HT1080 (cell line): ENCODE data around the gene FMNL2. TPM values are rescaled to one million over a fixed set of nuclear protein-coding genes. Genes with fewer than 3 reads are reported as not detected.

ENCODE experiments used
- DNase-seq: peaks from one replicate; pipeline ENCODE4 v3.0.0-alpha.2; 2015; ENCODE audit warnings: low read depth
- total RNA-seq: library from RNA; depleted of rRNA; stranded (reverse); fragments of >200 nt; shearing (Covaris generic); gene quantifications from 2 replicates; pipeline ENCODE4 v1.2.3, GENCODE V29; 2014

FMNL2 gene
- total RNA-seq, 1 experiment from 2014 or later: 42.6 TPM

DNA sequence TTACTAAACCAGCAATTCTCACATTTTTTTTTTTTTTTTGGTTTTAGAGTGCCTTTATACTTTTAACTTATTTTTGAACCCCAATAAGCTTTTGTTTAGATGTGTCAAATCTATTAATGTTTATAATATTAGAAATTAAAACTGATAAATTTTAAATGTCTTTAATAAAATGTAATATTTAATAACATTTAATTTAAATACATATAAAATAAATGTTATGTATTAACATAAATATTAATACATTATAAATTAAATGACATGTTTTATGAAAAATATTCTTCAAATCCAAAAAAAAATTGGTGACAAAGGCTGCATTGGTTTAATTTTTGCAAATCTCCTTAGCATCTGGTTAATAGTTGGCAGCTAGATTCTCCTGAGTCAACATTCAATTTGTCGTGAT, 218.5 kb downstream of the FMNL2 start:
- DNase-seq: no peak

DNA sequence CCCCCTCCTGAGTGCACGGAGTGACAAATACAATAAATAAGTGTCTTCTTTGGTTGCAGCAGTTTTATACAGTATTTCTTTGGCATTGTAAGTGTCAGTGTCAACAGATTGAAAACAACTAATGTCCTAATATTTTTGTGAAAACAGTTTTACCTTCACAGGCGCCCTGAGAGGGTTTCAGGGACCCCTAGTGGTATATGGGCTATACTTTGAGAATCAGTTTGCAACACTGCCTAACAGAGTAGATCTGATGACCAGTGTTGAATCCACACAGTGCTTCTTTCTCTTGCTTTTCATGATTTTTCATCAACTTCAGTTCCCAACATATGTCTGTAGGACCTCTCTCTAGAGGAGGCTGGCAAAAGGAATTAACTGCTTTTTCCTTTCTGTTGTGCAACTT, 220.1 kb downstream of the FMNL2 start:
- DNase-seq: no peak

DNA sequence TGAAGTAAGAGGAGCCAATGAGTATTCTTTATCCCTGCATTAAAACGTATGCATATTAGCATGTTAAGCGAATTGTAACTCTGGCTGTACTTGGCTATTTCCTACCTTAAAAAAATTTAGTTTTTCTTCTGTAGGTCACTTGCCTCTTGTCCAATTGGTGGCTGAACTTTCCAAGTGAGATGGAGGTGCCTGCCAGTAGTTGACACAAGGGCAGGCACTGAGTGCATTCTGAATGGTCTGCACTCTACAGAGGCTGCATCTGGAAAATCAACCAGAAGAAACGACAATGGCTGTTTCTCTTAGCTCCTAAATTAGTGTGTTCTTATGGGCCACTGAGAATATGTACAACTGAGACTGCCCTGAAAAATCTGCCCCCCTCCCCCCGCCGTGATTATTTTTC, 221.5 kb downstream of the FMNL2 start:
- no peak for DNase-seq

DNA sequence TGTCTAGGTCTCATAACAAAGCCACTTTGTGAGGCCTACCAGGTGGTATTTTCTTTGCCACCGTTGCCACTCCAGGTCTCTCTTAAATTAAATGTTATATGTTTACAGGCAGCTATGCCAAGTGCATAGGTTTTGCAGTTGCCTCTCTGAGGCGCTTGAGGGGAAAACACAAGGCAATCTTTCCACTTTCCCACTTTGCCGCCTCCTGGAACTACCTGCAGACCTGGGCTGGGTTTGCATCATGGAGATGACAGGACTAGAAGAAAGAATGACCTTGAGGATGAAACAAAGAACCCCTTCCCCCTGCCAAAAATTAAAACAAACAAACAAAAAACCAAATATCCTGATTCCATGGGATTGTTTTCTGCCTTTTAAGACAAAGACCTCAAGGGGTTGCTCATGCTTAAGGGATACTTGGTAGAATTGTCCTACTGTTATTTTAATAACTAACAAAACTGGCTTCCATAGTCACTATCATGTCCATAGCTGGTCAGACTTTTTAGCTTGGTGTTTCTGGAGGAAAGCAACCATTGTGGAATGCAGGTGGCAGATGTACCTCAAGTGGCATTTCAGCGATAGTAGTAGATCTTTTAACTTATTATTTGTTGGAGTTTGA, 222.4 kb downstream of the FMNL2 start:
- DNase-seq: no peak

DNA sequence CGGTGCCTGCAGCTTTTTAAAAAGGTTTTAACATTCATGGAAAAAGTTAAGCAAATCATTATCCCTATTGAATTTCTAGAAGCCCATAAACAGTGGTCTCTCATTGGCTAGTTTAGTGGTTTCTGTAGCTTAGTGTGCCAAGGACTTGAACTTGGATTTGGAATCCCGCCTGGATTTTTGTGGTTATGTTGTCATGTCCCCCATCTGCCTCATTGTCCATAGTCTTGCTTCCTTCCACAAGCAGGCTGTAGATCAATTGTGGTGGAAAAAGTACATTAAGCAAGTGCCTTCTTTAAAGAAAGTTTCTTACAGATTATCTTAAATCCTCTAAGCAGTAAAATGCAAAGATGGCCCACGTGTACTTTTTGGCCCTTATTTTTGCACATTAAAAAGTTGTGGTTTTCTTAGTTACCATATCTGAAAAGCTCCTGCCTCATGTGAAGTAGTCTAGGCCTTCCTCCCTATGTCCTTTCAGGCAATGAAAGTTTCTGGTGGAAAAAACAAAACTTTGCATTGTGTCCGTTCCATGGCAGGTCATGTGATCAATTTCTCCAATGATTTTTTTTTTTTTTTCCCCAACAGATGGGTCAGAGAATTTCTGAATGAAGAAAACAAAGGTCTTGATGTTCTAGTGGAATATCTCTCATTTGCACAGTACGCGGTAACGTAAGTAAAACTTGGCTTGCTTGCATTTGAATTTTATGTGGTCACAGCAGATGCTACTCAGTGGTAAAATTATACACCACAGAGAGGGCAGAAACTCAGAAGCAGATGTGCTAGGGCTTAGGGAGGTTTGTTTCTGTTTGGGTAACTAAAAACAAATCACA, 223.4 kb downstream of the FMNL2 start:
- DNase-seq: peak; percentile 93

DNA sequence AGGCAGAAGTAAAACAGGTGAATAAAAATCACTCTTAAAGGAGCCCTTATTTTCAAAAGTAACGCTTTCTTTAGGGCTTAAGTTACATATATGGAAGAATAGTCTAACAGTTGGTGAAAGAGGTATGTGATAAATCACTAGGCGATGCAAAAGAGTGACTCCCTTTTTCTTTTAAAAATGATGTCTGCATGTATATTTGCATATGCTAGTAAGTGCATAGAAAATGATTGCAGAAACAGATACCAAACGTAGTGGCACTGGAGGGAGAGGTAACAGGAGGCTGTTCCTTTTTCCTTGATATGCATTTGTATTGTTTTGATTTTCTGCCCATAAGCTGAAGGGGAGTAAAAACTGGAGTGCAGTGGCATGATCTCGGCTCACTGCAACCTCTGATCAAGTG, 224.0 kb downstream of the FMNL2 start:
- no peak for DNase-seq

DNA sequence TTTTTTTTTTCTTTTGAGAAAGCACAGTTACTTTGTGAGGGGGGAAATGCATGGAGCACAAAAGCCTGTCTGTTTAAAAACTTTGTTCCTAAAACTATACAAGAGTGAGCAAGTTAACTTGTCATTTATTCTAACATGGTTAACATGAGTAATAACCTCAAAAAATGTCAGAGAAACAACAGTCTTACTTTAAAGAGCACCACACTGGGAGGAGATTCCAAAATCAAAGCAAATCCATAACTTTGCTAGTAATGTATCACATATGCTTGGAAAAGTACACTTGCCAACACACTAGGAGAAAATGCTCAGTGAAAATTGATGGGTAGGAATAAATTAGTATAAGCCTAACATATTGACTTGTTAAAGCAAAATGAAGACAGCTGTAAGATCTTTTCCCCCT, 225.2 kb downstream of the FMNL2 start:
- peak; percentile 78 for DNase-seq

DNA sequence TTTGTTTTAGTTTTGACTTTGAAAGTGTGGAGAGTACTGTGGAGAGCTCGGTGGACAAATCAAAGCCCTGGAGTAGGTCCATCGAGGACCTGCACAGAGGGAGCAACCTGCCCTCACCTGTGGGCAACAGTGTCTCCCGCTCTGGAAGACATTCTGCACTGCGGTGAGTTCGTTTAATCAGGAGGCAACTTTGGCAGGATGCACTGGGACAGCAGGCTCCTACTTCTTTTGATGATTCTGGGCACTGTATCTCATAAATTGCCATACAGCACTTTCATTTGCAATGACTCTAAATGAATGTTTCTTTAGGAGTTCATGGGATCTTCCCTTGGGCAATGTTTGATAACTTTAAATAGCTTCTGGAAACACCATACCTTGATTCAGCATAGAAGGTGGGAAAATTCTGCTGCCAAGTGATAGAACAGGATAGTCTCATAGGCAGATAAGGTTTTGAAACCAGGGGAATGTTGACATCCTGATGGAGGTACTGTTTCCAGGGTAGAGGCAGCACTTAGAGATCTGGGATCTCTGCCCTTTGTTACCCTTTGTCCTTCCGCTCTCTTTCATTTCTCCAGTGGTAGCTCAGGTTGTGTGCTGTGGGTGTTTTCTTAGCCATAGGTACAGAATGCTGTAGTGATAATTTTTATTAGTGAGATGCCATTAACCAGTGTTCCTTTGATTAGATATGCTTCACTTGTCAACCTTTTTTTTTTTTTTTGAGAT, 226.1 kb downstream of the FMNL2 start:
- no peak for DNase-seq

DNA sequence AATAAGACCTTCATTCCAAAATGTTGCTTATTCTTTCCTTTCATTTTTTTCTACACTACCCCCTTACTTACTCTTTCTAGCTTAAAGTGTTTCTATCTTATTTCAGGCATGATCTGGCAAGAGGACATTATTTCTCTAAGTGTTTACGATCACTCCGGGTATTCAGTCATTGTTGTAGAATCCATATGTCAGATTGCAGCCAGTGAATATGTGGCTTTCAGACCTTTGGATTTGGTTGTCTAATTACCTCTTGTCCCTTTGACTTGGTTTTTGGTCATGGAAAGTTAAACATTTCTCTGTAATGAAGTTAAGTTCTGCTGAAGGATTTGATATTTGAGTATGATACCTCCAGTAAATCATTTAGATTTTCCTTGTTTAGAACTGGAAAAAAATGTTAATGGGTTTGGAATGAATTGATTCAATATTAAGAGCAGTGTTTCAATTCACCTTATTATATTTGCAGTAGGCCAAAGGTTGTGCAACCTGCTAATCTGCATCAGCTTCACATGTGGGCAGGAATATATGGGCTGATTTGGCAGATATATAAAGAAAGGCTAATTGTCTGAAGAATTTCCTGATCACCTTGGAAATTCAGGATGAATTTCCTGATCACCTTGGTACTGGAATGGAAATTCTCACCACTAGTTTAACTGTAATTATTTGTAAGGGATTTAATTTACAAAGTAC, 227.4 kb downstream of the FMNL2 start:
- DNase-seq: no peak

DNA sequence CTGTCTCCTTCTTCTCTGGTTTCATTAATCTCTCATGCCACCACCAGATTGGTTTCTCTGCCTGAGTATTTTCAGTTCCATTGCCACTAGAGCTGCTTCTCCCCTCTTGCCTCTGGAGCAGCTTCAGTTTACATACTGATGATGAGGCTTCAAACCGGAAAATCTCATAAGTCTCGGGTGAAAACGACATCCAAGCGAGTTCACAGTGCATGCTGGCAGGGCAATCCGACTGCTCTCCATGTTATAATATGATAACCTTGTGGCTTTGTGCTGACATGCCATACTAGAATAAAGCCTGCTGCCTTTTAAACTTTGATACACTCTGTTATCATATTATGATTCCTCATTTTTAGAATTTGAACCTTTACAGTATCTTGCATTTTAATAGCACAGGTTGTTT, 228.8 kb downstream of the FMNL2 start:
- DNase-seq: no peak

DNA sequence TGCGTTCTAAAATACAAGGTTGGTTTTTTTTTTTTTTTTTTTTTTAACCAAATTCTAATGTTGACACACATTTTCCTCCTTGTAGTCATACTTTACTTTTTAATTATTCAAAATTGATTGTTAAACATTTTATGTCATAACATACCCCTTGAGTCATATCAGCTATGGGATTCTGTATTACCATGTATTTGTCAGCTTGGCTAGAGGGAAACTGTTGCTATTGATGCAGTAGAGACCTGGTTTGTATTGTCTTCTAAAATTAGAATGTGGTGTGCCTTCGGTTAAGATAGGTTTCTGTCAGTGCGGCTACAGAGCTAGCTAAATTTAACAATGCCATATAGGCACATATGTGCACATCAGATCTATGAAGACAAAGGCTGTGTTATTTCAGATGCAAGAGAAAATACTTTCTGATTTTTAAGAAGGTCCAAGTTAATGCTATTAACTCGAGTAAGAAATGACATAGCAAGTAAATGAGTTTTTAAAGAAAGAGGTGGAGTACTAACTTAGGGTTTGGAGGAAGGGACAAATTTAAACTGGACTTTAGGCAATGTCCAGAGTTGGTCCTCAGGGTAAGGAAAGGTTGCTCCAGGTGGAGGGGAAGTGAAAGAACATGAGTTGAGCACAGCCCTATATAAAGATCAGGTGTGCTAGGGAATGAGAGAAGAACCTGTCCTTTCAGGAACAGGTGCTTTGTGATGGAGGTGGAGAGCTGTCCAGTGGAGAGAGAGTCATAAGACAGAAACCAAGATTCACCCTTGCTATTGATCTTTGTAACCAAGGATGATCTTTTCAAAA, 230.0 kb downstream of the FMNL2 start:
- no peak for DNase-seq

DNA sequence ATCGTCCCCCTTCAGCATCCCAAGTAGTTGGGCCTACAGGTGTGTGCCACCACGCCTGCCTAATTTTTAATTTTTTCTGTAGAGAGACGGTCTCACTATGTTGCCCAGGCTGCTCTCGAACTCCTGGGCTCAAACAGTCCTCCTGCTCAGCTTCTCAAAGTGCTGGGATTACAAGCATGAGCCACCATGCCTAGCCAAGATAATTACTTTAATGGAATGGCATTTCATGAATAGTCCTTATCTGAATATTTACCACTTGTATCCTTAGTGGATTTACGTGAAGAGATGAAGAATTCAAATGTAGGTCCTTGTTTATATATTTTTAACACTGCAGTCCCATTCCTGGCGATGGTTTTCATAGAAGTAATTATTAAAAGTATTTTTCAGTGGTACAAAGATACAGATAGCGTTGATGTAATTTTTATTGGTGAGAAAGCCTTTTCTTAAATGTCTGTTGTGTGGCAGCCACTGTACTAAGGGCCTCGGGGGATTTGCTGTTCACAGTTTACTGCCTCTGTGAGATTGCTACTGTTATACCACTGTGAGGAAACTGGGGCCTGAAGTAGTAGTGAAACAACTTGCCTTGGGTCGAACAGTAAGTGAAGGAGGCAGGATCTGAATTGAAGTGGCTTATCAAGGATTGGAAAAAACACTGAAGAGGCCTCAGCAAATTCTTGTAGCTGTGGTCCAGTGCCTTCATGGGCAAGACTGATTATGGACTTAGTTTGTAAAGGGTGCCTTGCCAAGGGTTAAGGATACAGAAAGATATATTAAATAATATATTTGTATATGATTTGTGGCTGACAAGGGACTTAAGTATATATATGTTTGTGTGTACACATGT, 231.1 kb downstream of the FMNL2 start:
- DNase-seq: no peak

DNA sequence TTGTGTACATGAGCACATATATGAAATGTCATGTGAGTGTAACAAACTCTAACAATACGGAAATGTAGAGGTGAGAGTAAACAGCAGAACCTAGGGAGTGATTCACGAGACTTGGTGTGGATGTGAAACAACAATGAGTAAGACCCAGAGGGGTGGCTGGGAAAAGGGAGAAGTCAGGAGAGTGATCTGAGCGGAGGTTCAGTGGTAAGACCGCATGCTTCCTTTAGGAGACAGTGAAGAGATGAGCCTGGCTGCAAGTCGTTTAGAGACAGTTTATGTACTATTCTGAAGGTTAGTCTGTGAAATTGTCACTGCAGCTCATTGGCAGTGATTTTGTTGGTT, 231.7 kb downstream of the FMNL2 start:
- peak; percentile 89 for DNase-seq

DNA sequence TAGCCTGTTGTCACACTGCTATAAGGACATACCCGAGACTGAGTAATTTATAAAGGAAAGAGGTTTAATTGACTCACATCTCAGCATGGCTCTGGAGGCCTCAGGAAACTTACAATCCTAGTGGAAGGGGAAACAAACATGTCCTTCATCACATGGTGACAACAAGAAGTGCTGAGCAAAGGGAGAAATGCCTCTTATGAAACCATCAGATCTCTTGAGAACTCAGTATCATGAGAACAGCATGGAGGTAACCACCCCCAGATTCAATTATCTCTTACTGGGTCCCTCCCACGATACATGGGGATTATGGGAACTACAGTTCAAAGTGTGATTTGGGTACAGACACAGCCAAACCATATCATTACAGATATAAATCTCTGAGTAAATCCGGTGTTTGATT, 233.6 kb downstream of the FMNL2 start:
- no peak for DNase-seq

DNA sequence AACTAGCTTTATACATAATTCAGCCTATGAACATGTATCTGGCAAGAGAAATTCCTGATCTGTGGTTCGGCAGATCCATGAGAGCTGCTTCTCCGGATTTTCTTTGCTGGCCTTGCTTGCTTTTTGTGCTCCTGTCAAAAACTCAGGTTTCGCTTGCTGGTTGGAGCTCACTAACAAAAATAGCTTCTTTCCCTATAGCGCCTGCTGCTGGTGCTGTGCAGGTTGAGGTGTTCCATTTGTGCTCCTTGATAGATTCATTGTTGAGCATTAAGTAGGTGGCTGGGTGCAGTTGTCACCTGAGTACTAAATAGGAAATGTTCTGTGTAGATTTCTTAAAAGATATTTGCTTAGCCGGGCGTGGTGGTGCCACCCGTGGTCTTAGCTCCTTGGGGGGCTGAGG, 234.2 kb downstream of the FMNL2 start:
- no peak for DNase-seq

DNA sequence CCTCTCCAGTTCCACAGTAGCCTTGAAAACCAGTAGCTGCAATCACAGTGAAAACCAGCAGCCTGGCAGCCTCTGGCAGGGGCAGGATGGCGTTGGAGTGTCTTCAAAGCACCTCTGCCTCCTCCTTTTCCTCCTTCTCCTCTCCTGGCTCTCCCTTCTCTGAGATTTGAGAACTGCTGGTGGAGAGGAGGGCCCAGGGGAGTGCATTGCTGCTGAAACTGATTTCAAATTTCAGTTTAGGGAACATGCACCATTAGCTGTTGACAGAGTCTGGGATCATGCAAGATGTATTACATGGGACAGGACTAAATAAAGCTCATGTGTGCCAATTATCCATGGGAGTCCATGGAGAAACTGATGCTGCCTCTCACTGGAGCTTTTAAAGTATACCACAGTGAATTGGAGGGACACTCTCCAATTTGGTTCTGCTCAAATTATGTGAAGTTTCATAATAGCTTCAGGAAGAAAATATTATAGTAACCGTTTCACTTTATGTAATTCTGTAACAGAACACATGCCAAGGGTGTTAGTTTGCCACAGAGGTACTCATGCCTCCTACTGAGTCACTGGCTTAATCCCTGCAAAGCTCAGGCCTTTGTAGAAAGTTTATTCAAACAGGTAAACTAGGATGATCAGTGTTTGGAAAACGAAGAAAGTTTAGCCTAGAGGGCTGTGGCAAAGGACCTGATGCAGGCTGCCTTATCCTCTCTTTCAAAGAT, 236.2 kb downstream of the FMNL2 start:
- no peak for DNase-seq

DNA sequence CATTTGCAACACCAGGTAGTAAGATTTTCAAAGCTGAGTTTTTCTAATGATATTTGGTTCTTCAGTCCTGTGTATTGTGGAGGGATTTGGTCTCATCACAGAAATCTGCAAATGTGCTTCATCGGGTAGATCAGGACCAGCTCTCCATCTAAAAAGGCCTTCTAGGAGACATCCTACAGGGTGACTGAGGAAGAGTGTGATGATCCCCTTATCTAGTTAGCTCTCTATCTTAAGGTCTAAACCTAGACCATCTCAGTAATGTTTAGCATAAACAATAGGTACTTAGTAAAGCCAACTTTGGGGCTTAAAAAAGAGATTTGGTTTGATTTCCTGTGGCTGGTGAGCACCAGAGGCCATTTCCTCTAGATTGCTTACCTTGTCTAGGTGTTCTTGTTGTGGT, 237.1 kb downstream of the FMNL2 start:
- no peak for DNase-seq

DNA sequence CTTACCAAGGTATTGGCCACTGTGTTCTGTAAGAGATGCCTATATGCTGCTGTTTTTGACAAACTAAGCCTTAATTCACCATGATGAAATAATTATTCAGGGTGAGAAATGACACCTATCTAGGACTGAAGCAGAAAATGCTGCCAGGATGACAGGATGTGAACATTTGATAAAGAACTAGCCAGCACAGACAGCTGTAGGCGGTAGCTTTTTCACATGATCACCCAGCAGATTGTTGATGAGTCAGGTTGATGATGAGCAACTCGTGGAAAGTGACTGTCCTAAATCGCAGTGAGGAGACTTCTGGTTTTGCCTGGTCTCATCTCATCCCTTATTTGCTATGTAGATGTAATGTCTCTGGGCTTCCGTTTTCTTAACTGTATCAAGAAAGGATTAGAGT, 238.2 kb downstream of the FMNL2 start:
- peak; percentile 92 for DNase-seq

DNA sequence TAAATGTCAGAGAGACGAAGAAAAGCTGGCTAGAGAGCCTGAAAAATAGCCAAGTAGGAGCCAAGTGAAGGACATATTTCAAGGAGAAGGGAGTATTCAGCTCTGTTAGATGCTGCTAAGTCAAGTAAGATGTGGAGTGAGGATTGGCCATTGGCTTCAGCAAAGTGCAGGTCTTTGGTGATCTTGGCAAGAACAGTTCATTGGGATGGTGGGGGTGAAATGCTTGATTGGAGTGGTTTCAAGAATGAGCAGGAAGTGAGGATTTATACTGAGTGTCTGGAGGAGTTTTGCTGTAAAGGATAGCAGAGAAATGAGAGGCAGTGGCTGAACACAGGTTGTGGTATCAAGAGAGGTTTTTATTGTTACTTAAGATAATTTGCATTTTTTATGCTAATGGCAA, 242.6 kb downstream of the FMNL2 start:
- peak; percentile 52 for DNase-seq

DNA sequence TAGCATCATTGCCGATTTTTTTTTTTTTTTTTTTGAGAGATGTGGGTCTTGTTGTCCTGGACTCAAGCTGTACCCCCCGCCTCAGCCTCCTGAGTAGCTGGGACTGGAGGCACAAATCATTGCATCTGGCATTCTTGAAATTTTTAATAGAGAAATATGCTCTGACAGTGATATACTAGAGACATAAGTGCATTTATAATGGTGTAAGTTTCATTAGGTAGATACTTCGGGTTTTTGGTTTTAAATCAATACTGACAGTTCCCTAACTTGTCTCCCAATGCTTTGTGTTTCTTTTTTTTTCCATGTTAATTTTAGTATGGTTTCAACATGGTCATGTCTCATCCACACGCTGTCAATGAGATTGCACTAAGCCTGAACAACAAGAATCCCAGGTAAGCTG, 243.6 kb downstream of the FMNL2 start:
- no peak for DNase-seq
